Nephron (organoid): Measurements from ENCODE around the gene CCDC154.

Source experiments
- H3K27ac Mint-ChIP-seq, 3 experiments: 2 replicates each; pipeline ENCODE4 v1.8.0; 2020; ENCODE audit warnings: mixed read lengths in 3 of 3, mild to moderate bottlenecking in 2 of 3, moderate library complexity in 1 of 3
- H3K27me3 Mint-ChIP-seq: 2 replicates; pipeline ENCODE4 v1.8.0; 2021; ENCODE audit warnings: low read depth, mild to moderate bottlenecking, moderate library complexity, mixed read lengths
- H3K36me3 Mint-ChIP-seq: 2 replicates; pipeline ENCODE4 v1.8.0; 2020; ENCODE audit warnings: low read depth, mixed read lengths
- H3K4me1 Mint-ChIP-seq: 2 replicates; pipeline ENCODE4 v1.8.0; 2020; ENCODE audit warnings: mixed read lengths
- H3K4me3 Mint-ChIP-seq, 3 experiments: 2 replicates each; pipeline ENCODE4 v1.8.0; 2020; ENCODE audit warnings: mild to moderate bottlenecking in 3 of 3, mixed read lengths in 3 of 3, moderate library complexity in 2 of 3
- H3K9me3 Mint-ChIP-seq: 2 replicates; pipeline ENCODE4 v1.8.0; 2020; ENCODE audit warnings: mixed read lengths
- TF ChIP-seq, protein P1 (sequence below), 3 experiments: fragments of 200-600 bp; sonication (generic); IDR thresholded peaks; one replicate each; pipeline ENCODE4 v1.5.0; 2021; ENCODE audit warnings: antibody characterized with exemption in 3 of 3; ENCODE audit not compliant: unreplicated experiment in 3 of 3

Gene CCDC154

DNA sequence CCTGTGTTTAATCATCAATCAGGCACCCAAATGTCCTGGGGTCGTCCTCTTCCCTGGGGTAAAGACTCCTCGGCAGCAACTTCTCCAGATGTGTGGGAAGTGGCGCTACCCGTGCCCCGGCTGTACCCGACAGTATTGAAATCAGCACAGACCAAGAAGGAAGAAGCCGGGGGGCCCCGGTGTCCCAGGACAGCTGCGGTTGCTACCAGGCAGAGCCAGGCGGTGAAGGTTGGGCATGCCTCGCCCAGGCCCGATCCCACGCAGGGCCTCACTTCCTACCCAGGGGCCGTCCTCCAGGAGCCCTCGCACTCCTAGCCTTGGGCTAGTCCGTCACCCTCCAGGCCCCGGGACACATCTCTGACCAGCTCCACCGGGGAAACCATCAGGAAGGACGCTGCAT, 9.0 kb upstream of the CCDC154 start:
- Mint-ChIP-seq H3K4me1 (no peaks in the 10 kb centered on the region), H3K27ac (no peak overlapping the region), H3K4me3 (no peak overlapping the region), H3K27me3 (no peaks in the 10 kb centered on the region), H3K36me3 (peaks cover 8% of the 10 kb centered on the region), H3K9me3 (no peaks in the 10 kb centered on the region)
- TF ChIP-seq, protein P1, sequence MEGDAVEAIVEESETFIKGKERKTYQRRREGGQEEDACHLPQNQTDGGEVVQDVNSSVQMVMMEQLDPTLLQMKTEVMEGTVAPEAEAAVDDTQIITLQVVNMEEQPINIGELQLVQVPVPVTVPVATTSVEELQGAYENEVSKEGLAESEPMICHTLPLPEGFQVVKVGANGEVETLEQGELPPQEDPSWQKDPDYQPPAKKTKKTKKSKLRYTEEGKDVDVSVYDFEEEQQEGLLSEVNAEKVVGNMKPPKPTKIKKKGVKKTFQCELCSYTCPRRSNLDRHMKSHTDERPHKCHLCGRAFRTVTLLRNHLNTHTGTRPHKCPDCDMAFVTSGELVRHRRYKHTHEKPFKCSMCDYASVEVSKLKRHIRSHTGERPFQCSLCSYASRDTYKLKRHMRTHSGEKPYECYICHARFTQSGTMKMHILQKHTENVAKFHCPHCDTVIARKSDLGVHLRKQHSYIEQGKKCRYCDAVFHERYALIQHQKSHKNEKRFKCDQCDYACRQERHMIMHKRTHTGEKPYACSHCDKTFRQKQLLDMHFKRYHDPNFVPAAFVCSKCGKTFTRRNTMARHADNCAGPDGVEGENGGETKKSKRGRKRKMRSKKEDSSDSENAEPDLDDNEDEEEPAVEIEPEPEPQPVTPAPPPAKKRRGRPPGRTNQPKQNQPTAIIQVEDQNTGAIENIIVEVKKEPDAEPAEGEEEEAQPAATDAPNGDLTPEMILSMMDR (IDR thresholded peaks at IDR 0.05; ENCODE audit: unreplicated experiment in 3 of 3) = no peak

DNA sequence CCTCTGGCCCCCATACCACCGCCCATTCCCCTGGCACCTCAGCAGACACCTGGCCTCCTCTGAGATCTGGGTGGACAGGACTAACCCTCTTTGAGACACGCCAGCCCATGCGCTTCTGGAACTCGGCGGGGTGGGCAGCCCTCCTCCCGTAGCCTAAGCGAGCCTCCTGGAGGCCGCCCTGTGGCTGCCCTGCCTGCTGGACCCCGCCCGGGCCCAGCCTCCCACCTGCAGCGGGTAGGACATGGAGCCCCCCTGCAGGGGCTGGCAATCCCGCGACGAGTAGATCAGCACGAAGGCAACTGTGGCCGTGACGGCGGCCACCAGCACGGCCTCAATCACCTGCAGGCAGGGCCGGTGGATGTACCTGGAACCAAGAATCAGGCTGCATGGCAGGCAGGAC, 8.2 kb upstream of the CCDC154 start:
- H3K36me3 Mint-ChIP-seq = peaks cover 8% of the 10 kb centered on the region

DNA sequence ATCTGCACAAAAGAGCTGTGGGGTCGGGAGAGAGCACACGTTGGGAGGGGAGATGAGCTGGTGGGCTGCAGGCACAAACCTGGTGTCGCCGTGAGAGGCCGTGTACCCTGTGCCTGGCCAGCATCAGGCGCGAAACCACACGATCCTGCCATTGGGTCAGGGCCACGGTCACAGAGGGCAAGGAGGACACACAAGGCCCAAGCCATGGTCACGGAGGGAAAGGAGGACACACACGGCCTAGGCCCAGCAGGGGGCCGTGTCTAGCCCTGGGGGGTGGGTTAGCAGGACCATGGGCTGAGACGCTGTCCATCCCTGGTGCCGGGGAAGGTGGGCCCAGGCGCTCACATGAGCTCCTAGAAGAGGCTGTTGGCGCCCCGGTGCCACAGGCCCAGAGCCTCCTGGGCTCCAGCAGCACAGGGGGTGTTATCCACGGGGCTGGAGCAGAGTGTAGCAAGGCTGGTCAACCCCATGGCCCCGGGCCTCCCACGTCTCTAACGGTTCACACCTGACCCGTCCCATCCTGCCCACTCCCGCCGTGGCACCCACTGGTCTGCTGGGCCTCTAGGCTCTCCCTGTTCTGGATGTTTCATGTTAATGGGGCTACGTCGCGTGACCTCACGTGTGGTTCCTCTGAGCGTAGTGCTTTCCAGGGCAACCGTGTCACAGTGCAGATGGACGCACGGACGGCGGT, 7.5 kb upstream of the CCDC154 start:
- no peaks in the 10 kb centered on the region for H3K27me3 Mint-ChIP-seq

More for the DNA sequence above, 8.2 kb upstream of the CCDC154 start:
- Mint-ChIP-seq H3K27me3 (no peaks in the 10 kb centered on the region), H3K9me3 (no peaks in the 10 kb centered on the region), H3K4me3 (no peak overlapping the region), H3K4me1 (no peaks in the 10 kb centered on the region), H3K27ac (no peak overlapping the region)
- TF ChIP-seq, protein P1 (IDR thresholded peaks at IDR 0.05; ENCODE audit: unreplicated experiment in 3 of 3) = no peak

DNA sequence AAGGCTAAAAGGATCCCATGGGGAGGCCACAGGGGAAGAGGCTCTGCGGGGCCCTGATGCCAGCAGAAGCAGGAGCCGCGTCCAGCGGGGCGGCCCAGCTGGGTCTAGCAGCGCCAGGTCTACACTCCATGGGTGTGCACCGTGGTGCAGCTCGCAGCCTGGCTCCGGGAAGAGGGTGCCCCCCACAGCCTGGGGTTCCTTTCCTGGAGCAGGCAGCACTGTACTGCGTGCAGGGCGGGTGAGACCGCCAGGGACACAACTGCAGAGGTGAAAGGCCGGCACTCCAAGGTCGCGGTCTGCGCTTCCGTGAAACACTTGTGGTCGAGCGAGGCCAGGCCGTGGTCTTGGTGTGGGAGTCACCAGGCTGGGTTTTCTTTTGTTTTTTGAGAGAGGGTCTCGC, 6.5 kb upstream of the CCDC154 start:
- TF ChIP-seq, protein P1 (IDR thresholded peaks at IDR 0.05; ENCODE audit: unreplicated experiment in 3 of 3) = no peak
- Mint-ChIP-seq H3K4me3 (no peak overlapping the region), H3K27ac (no peak overlapping the region)

More for the DNA sequence above, 7.5 kb upstream of the CCDC154 start:
- no peak overlapping the region for H3K4me3 Mint-ChIP-seq
- TF ChIP-seq, protein P1 (IDR thresholded peaks at IDR 0.05; ENCODE audit: unreplicated experiment in 3 of 3) = no peak
- peaks cover 8% of the 10 kb centered on the region for H3K36me3 Mint-ChIP-seq
- H3K27ac Mint-ChIP-seq = no peak overlapping the region
- no peaks in the 10 kb centered on the region for H3K9me3 Mint-ChIP-seq
- no peaks in the 10 kb centered on the region for H3K4me1 Mint-ChIP-seq

DNA sequence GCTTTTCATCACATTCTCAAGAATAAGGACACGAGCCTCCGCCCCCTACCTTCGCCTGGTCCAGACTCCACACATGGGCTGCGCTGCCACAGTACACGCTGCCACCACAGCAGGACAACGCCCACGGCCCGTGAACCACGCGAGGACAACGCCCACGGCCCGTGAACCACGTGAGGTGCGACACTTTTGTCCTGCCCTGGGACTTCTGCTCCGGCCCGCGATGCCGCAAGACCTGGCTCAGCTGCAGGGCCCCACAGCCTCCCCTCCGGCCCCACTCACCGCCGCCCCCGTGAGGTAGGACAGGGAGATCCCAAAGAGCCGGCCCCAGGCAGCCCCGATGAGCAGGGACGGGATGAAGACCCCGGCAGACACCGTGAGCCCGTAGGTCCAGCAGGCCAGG, 5.9 kb upstream of the CCDC154 start:
- Mint-ChIP-seq H3K4me1 (no peaks in the 10 kb centered on the region), H3K36me3 (peaks cover 8% of the 10 kb centered on the region), H3K9me3 (no peaks in the 10 kb centered on the region)

More for the DNA sequence above, 6.5 kb upstream of the CCDC154 start:
- Mint-ChIP-seq H3K4me1 (no peaks in the 10 kb centered on the region), H3K9me3 (no peaks in the 10 kb centered on the region), H3K36me3 (peaks cover 8% of the 10 kb centered on the region), H3K27me3 (no peaks in the 10 kb centered on the region)

More for the DNA sequence above, 5.9 kb upstream of the CCDC154 start:
- TF ChIP-seq, protein P1 (IDR thresholded peaks at IDR 0.05; ENCODE audit: unreplicated experiment in 3 of 3) = no peak
- Mint-ChIP-seq H3K27ac (no peak overlapping the region), H3K27me3 (no peaks in the 10 kb centered on the region), H3K4me3 (no peak overlapping the region)
